Esophagus muscularis mucosa (tissue), 4 donors: Measurements from ENCODE around the gene ZNF554. TPM values are rescaled to one million over a fixed set of nuclear protein-coding genes. Genes with fewer than 3 reads are reported as not detected.

Experiments
- DNase-seq: peaks from one replicate; pipeline ENCODE4 v3.0.0-alpha.2; 2017; ENCODE audit errors: extremely low spot score
- H3K27ac ChIP-seq, 4 donors: fragments of 200-600 bp; sonication (generic); replicated peaks in 1 of 4; 1 replicate in 3 of 4; 2 replicates in 1 of 4; pipeline ENCODE4 v1.5.1; 2016 to 2019; ENCODE audit warnings: mild to moderate bottlenecking in 1 of 4
- H3K27me3 ChIP-seq, 4 donors: fragments of 200-600 bp; sonication (generic); one replicate each; pipeline versions ENCODE4 v1.5.1 to v1.6.0; 2016 to 2019
- H3K36me3 ChIP-seq, 4 donors: fragments of 200-600 bp; sonication (generic); one replicate each; pipeline ENCODE4 v1.5.1; 2016 to 2019
- H3K4me1 ChIP-seq, 4 donors: fragments of 200-600 bp; sonication (generic); one replicate each; pipeline ENCODE4 v1.5.1; 2016 to 2019
- H3K4me3 ChIP-seq, 4 donors: fragments of 200-600 bp; sonication (generic); 1 replicate in 2 of 4; 2 replicates in 2 of 4; pipeline ENCODE4 v1.5.1; 2016 to 2019; ENCODE audit warnings: mild to moderate bottlenecking in 4 of 4, moderate library complexity in 1 of 4
- H3K9me3 ChIP-seq, 4 donors: fragments of 200-600 bp; sonication (generic); 1 replicate in 3 of 4; 2 replicates in 1 of 4; pipeline ENCODE4 v1.5.1; 2016 to 2019
- CTCF ChIP-seq, 3 experiments: fragments of 200-600 bp in 2 of 3; fragments of 450-650 bp in 1 of 3; sonication (generic) in 2 of 3; IDR thresholded peaks; one replicate each; pipeline ENCODE4 v1.5.1; 2017 to 2019; ENCODE audit warnings: antibody characterized with exemption in 3 of 3, mild to moderate bottlenecking in 2 of 3, moderate library complexity in 1 of 3
- EP300 ChIP-seq: sonication (generic); formaldehyde crosslinking; IDR thresholded peaks from one replicate; pipeline ENCODE4 v1.6.1; 2017; ENCODE audit warnings: antibody characterized with exemption
- POLR2A ChIP-seq: fragments of 450-650 bp; IDR thresholded peaks from one replicate; pipeline ENCODE4 v1.6.1; 2017; ENCODE audit warnings: antibody characterized with exemption, moderate library complexity, mild to moderate bottlenecking, low read depth
- POLR2AphosphoS5 ChIP-seq, 2 donors: sonication (generic); formaldehyde crosslinking; IDR thresholded peaks; one replicate each; pipeline ENCODE4 v1.6.1; 2017; ENCODE audit warnings: antibody characterized with exemption in 2 of 2
- WGBS: methylation state at CpG from one replicate; pipeline ENCODE4 v1.1.5; 2018; 5-methylcytosine and 5-hydroxymethylcytosine counted together
- intact Hi-C: fragments of 100-400 bp; cut with DNase I; formaldehyde crosslinking; loops from one replicate; pipeline ENCODE4 v1.15.1; 2023
- total RNA-seq, 4 donors: library from RNA; depleted of rRNA; stranded (reverse); fragments of >200 nt; gene quantifications; one replicate each; pipeline versions ENCODE4 v1.1.0 to v1.2.1, GENCODE V29; 2016

Gene ZNF554
- total RNA-seq = 1 to 10 TPM; 2.9 to 7.1 (median 4.6) TPM

GRCh38 chr19:2819540-2820111 is at the start of gene ZNF554:
ZNF554 (plus strand) TSS chr19:2819868; CDS start chr19:2820072, 204 bp downstream.
- intact Hi-C loops = loop anchor here (1.0 kb wide), 1 partner anchor 34 kb away; the partner anchor contains the start of gene THOP1
- 0% methylated on average over 9 of the region's 64 CpGs for WGBS

GRCh38 chr19:2770055-2771013 is 49.3 kb upstream of the ZNF554 start:
- peaks cover 50 to 62% (median 52%) of the 10 kb centered on the region in 4 donors for H3K4me1 ChIP-seq
- no peaks in the 10 kb centered on the region for H3K9me3 ChIP-seq
- intact Hi-C loops = no loop called here
- peak; percentile 64 to 74 for TF ChIP-seq POLR2AphosphoS5 (IDR thresholded peaks at IDR 0.05)
- TF ChIP-seq POLR2A = no peak
- H3K27me3 ChIP-seq = no peaks in the 10 kb centered on the region
- DNase-seq = no peak
- H3K36me3 ChIP-seq = peaks cover 29 to 40% (median 38%) of the 10 kb centered on the region in 4 donors
- H3K4me3 ChIP-seq = peak overlapping the region in 2 of 4 donors; percentile 7 to 9
- WGBS = 59% methylated on average over 22 of the region's 40 CpGs
- peak overlapping the region; percentile 73 to 82 (median 78) for H3K27ac ChIP-seq

More at GRCh38 chr19:2819540-2820111, at the start of gene ZNF554:
- Histone ChIP-seq H3K4me3 (peak within 1 kb of the TSS; percentile 85 to 97 (median 92)), H3K36me3 (peaks cover 0 to 18% (median 17%) of the 10 kb centered on the region in 4 donors), H3K4me1 (peaks cover 3 to 20% (median 18%) of the 10 kb centered on the region in 4 donors), H3K27ac (peak within 1 kb of the TSS; percentile 71 to 78 (median 72)), H3K9me3 (no peaks in the 10 kb centered on the region), H3K27me3 (no peaks in the 10 kb centered on the region)
- DNase-seq = peak; percentile 98
- TF ChIP-seq POLR2A (no peak), CTCF (IDR thresholded peaks at IDR 0.05) (peak; percentile 99), POLR2AphosphoS5 (IDR thresholded peaks at IDR 0.05) (peak; percentile 37 to 88), EP300 (no peak)

- intact Hi-C loops = no loop called here
These were observed 47.6 kb upstream of the ZNF554 start for GRCh38 chr19:2771786-2772674.

GRCh38 chr19:2774083-2774679 is 45.5 kb upstream of the ZNF554 start:
- H3K27me3 ChIP-seq = no peaks in the 10 kb centered on the region
- TF ChIP-seq CTCF (IDR thresholded peaks at IDR 0.05) = no peak
- no peak for TF ChIP-seq POLR2AphosphoS5 (IDR thresholded peaks at IDR 0.05)
- no peak for TF ChIP-seq POLR2A
- TF ChIP-seq EP300 = no peak
- peaks cover 0 to 13% (median under 1%) of the 10 kb centered on the region in 4 donors for H3K36me3 ChIP-seq
- no peak overlapping the region for H3K27ac ChIP-seq
- intact Hi-C loops = no loop called here
- no peak for DNase-seq
- peaks cover 58 to 77% (median 67%) of the 10 kb centered on the region in 4 donors for H3K4me1 ChIP-seq
- H3K9me3 ChIP-seq = no peaks in the 10 kb centered on the region
- WGBS = 90% methylated on average over 32 of the region's 32 CpGs
- H3K4me3 ChIP-seq = no peak overlapping the region

More at GRCh38 chr19:2771786-2772674, 47.6 kb upstream of the ZNF554 start:
- Histone ChIP-seq H3K36me3 (peaks cover 13 to 26% (median 21%) of the 10 kb centered on the region in 4 donors), H3K27me3 (no peaks in the 10 kb centered on the region), H3K4me3 (no peak overlapping the region), H3K9me3 (no peaks in the 10 kb centered on the region), H3K4me1 (peaks cover 53 to 79% (median 67%) of the 10 kb centered on the region in 4 donors), H3K27ac (peak overlapping the region; percentile 73 to 82 (median 78))
- DNase-seq = no peak
- no peak for TF ChIP-seq CTCF (IDR thresholded peaks at IDR 0.05)
- TF ChIP-seq EP300 = no peak
- peak; percentile 25 to 42 for TF ChIP-seq POLR2AphosphoS5 (IDR thresholded peaks at IDR 0.05)
- no peak for TF ChIP-seq POLR2A
- WGBS = 71% methylated on average over 19 of the region's 29 CpGs
